HG03280 (cell line): ENCODE data around the gene MACO1.
A peak's percentile ranks its signal among the peaks of the same experiment; 100 is the strongest.
"Not testable (repeated sequence)": the region's sequence is repeated elsewhere in the genome, so short reads cannot be mapped to it uniquely, and the experiment has no call there.

Experiments
- ATAC-seq: cut with Tn5 transposase; IDR thresholded peaks from one replicate; pipeline ENCODE4 v1.9.1; 2021; ENCODE audit warnings: mild to moderate bottlenecking, moderate library complexity; ENCODE audit not compliant: unreplicated experiment

MACO1 gene

DNA sequence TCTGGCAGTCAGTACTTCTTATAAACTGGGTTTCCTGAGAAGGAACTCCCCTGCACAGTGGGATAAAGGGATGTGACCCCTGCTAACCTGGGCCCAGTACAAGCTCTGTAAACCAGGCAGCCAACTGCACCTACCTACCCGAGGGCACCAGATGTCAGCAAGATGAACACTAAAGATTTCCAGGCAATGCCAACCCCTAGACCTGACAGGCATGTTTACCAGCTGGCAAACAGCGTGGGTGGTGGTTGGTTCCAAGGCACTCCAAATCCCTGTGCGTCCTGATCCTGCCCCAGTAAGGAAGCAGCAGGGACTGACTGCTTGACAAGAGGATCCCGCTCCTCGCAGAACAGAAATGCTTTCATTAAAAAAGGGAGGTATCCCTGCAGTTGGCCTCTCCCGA is 7.5 kb upstream of the MACO1 start:
- not testable (repeated sequence) for ATAC-seq

DNA sequence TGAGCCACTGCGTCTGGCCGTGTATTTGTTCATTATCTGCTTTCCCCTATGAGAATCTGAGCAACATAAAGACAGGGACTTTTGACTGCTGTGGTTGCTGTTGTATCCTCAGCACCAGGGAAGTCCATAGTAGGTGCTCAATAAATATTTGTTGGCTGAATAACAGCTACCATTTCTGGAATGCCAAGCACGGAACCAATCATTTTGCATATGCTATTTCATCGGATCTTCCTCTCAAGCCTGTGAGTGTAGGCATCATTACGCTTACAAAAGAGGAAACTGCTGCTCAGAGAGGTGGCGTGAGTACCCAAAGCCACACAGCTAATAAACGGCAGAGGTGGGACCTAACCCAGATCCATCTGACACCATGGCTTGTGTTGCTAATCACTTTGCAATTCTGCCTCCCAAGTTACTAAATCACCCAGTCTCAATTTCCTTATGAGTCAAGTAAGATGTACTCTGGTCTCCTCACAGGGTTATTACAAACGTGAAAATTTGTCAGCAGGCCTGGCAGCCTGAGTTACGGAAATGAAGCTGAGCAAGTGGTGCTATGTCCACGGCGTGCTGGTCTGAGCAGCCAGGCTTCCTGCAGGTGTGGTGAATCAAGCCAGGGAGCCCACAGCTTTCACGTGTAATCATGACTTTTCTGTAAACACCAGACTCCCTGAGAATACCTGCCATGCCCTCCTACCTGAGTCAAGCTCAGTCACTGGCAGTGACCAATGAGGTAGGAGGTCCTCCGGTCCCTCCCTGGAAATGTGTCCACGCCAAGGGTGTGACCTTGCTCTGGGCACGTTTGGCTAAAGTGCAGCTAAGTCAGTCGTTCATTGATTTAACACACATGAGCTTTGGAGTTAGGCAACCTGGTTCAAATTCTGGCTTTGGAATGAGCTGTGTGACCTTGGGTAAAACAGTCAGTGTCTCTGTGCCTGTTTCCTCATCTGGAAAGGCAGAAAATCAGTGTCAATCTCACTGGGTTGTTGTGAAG is 5.3 kb upstream of the MACO1 start:
- ATAC-seq = no peak

DNA sequence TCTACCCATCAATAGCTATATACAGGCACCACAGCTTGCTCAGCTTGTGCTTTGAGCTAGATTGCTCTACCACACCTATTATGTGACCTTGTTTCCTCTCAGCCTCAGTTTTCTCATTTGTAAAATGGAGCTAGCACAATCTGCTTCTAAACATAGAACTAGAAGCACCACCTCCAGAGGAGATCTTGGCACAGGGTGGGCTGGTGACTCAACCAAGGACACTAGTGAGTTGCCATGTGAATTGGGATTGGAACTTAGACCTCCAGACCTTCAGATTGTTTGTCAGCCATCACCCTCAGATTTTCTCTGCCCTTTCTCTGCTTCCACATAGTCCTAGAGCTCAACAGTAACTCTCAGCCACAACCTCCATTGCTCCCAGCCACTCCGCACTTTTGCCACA is 3.0 kb upstream of the MACO1 start:
- ATAC-seq = no peak

DNA sequence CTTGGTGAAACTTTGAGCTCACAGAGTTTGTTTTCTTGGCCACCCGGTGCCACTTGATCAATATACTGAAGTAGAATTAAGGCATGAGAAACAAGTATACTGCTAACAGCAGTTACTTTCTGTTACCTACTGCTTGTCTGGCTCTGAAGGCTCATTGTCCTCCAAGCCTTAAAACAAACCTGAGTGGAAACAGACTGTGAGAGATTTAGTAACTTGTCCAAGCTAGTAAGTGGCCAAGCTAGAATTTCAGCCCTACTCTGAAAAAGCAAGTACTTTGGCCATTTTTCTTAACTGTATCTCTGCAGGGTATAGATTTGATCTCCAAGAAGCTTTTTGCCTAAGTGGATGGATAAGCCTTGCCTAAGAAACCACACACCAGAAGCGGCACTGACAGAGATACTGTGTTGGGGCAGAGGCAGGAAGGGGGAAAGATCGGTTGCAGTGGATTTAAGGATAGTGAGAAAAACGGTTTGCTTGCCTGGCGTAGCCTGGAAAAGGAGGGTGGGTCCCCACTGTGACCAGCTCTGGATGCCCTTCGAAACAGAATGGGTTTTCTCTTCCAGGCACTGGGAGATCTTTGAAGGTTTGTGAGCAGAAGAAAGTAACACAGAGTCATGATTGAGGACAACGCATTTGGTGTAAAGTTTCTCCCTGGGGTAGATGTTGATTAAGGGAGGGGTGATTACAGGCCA is 2.1 kb upstream of the MACO1 start:
- no peak for ATAC-seq

DNA sequence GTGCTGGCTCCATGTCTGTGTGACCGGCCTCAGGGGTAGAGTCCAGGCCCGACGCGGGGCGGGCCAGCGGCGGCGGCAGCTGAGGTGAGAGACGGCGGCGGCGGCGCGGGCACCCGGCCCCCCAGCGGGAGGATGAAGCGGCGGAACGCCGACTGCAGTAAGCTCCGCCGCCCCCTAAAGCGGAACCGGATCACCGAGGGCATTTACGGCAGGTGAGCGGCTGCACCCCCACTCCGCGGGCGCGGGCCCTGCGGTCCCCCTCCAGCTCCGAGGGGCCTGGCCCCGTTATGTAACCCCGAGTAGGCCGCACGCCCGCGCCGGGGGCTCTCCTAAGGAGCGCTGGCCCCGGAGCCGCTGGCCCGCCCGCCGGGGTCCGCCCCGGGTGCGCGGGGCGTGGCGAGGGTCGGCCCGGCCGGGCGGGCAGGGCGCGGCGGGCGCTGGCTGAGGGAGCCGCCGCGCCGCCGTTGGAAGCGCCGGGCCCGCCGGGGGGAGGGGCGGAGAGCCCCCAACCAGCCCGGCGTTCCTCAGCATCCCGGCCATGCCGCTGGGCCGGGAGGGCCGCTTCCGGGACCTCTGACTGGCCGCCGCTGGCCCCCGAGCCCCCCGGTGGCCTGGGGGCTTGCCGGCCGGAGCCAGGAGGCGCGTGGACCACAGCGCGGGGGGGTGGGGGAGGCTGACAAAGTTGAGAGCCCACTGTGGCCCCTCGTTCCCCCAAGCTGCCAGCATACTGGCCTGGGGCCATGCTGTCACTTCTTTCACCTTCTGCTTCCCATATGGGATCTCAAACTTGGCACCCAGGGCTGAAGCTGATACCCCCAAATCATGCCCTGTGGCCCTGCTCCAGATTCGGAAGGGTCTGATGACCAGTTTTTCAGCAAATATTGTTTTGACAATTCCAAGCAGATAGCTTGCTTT is 527 bp downstream of the MACO1 start:
- ATAC-seq = peak; percentile 25

DNA sequence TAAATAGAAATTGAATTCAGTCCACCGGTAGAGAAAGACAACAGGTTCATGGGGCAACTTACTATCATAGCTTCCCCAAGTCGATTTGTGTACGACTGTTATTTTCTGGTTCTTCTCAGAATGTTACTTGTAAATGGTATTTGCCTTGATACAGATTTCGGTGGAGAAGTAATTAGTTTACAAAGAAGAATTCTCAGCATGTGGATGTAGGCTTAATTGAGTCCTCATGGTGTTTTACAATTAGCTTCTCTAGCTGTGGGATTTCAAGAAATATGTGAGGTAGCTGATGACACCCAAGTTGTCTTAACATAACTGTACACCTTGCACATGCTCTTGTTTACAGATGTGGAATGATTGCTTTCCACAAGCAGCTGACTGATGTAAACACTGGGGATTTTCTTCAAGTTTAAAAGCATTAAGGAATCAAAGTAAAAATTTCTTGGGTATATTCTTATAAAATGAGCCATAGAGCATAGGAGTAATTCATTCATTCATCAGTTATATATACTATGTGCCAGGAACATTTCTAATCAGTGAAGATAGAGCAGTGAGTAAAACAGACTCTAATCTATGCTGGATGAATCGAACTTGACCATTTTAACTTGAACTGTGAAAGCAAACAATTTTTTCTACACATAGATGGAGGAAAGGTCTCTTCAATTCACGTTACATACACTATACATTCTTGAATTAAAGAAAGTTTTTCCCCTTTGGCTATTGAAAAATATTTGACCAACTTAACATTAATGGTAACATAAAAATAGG is 1.4 kb downstream of the MACO1 start:
- ATAC-seq = no peak

DNA sequence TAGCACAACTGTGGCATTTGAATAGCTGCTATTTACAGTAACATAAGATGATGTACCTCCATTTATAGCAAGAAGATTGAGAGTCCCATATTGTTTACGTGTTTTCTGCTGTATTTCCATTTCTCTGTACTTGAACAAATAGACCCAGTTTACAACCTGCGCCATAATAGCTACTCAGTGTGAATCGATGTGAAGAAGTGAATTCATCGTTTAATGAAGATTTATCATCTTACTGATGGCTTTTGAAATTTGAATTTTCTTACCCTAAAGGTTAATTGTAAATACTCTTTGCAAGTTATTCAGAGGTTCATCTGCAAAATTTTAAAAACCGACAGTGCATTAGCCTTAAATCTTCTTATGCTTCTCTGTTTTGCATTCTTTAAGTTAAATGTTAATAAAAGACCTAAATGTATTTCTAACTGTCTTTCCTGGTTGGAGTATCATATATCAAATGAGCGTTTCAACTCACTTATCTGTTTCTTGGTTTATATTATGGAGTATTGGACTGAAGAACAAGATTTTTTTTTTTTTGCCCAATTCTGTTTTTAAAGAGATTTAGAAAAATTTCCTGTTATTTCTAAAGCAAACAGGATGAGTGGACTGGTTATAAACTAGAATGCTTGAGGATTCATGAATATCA is 2.2 kb downstream of the MACO1 start:
- no peak for ATAC-seq

DNA sequence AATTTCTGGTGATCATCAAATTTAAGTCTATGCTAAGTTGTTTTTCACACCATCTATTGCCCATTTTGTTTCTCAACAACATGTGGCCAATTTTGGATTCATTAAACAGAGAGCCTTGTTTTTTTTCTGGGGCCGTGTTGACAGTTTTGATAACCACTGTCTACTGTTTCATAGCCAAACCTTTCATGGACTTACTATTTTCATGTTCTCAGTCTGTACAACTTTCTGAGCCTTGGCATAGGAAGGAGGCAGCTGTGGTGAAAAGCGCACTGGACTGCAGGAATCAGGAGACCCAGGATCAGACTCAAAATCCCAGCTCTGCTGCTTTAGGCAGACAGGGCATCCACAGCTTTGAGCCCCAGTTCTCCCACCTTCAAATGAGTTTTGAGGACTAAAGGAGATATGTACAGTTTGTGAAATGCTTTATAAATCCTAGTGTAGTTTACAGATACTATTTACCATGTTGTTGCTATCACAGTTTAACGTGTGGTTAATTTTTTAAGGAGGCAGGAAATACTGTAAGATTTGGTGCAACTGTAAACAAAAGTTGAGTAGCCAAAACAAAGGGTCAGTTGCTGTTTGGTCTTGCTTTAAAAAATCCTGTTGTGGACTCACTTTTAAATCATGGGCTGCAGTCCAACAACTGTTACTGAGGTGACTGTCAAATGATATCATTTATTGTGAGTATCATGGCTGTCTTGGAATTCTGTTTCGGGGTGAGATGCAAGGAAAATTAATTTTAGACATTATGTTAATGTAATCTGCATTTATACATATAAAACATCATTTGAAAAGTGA is 2.9 kb downstream of the MACO1 start:
- no peak for ATAC-seq

DNA sequence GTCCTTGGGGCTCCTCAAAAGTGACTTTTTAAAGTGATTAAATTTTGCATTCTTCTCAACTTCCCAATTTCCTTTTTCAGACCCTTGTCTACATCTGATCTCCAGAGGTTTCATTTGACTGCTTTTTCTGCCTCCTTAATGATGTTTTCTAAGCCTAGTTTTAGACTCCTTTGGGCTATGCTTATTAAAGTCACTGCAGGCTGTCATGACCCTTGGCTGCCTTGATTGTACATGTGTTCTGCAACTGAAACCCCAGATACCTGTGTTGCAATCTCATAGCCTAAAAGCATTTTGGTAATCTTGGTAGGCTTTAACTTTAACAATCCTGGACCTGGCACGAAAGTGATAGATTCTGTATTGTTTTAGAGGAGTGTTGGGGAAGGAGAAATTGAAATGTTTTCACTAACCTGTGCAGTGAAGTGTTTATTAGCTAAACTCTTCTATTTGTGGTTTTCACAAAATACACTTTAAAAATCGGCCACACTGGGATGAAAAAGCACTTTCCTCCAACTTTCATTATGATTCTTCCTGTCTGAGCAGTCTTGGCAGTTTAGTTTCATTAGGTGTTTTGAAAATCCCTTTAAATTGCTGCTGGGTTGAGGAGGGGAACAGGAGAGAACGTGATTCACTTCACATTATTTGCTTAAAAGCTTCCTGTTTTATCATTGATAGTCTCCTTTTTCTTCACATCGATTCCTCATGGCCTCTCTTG is 4.9 kb downstream of the MACO1 start:
- no peak for ATAC-seq

DNA sequence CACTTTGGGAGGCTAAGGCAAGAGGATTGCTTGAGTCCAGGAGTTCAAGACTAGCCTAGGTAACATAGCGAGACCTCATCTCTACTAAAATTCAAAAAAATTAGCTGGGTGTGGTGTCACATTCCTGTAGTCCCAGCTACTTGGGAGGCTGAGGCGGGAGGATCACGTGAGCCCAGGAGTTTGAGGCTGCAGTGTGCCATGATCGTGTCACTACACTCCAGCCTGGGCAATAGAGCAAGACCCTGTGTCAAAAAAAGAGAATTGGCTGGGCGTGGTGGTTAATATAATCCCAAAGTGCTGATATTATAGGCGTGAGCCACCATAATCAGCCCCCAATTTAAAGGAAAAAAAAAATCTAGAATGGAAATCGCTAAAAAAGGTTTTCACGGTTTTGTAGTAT is 7.0 kb downstream of the MACO1 start:
- ATAC-seq = no peak

DNA sequence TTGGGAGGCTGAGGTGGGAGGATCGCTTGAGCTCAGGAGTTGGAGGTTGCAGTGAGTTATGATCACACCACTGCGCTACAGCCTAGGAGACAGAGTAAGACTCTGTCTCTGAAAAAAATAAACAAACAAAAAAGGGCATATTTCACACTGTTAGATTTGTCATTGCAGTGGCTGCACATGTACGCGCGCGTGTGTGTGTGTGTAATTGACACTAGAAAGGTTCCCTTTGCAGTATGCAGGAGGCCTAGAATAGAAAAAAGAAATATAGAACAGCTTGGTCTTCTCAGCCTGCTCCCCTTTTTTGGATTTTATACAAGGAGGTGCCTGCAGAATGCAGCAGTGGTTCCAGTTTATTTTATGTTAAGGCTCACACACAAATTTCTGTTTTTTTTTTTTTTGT is 8.6 kb downstream of the MACO1 start:
- ATAC-seq = no peak

DNA sequence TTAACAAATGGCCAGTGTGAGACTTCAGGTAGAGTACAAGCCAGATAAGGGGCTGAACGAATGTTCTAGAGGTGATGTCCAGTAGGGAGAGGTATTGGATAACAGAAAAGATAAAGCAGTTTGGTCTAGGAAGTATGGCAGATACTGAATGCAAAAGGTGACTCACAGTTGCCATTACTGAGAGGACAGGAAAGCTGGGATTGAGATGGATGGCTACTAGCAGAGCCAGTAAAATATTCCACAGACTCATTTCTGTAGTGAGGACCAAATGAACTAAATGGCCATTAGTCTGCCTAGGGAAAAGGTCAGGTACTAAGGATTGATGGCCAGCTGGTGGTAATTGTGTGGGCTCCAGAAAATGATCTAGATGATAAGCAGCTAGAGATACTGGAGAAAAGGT is 11.5 kb downstream of the MACO1 start:
- no peak for ATAC-seq

DNA sequence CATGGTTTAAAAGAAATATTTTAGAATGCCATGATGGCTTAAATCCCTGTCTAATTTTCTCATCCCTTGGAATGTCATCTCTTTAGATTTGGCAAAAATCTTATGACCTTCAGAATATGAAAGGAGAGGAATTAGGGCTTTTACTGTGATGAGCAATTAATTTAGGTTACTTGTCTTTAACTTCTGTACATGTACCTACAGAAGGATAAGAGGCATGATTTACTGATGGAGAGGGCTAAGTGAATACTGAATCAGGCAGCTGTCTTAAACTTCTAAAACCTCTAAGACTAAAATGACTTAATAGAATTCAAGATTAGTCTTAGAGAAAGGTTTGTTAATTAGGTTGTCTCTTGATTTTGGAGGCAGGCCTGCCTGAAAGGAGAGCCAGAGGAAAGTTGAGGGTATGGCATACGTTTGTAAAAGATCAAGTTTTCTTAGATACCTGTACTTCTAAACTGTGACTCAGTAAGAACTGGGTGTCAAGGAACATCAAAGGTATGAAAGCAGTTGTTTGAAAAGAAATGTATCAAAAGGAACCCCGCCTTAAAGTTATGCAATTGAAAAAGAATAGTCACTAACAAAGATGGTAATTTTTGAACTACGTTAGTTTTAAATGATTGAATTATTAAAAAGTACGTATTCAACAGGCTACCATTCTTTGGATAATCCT is 12.5 kb downstream of the MACO1 start:
- no peak for ATAC-seq

DNA sequence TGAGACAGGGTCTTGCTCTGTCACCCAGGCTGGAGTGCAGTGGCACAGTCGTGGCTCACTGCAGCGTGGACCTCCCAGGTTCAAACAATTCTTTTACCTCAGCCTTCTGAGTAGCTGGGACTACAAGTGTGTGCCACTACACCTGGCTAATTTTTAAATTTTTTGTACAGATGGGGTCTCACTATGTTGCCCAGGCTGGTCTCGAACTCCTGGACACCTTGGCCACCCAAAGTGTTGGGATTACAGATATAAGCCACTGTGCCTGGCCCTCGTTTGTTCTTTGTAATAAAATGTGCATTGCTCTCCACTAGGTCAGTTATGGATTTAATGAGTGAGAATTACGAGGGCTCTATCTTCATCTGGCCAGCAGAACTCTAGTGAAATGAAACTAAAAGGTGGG is 13.9 kb downstream of the MACO1 start:
- not testable (repeated sequence) for ATAC-seq

DNA sequence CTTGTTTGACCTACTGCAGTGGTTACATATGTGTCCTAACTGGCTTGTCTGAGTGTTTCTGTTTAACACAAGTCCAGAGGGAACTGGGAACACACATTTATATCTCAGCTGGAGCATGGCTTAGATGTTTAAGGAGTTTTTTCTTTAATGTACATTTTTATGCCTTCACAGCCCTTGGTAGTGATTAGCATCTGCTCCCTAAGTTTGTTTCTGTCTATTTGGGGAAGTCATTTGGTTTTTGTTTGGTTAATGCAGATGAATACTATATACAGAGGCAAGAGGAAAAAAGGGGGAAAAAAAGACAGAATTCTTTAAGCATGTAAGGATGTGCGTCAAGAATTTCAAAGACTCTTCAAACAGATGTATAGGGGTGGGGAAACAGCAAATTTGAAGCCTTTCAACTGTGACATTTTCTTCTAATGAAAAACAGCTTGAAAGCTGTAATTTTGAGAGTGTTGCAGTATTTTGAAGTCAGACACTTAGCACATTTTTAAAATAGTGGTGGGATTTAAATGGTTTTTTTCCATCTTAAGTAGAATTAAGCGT is 15.4 kb downstream of the MACO1 start:
- ATAC-seq = no peak

DNA sequence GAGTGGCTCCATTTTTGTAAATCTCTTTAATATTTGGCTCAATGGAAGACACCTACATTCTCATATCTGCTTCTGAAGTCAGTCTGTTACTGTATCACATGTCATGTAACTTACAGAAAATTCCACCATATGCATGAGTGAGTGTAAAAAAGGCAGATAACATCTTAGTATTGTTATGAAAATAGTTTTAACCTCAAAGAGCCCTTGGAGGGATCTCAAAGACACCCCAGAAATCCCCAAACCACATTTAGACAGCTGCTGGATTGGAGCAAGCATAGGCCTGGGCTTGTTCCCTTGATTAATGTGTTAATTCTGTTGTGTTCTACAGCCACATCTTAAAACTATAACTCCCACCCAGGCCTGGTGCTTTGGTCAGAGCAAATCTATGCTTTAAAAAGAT is 16.9 kb downstream of the MACO1 start:
- ATAC-seq = no peak

DNA sequence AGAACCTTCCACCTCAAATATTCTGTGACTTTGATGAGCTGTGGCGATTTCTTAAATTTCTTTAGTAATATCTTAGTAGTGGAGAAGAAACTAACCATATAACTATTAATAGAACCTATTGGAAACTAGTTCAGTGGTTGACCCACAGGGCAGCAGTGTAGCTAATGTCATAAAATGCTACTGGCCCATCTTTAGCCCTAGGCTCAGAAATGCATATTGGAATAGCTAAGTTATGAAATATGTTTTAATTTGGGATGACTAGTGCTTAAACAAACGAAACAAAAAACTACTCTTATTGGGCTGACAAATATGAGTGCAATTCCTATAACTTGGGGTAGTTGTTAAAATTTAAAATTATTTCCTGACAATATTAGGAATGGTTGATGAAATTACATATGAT is 20.2 kb downstream of the MACO1 start:
- ATAC-seq = no peak

DNA sequence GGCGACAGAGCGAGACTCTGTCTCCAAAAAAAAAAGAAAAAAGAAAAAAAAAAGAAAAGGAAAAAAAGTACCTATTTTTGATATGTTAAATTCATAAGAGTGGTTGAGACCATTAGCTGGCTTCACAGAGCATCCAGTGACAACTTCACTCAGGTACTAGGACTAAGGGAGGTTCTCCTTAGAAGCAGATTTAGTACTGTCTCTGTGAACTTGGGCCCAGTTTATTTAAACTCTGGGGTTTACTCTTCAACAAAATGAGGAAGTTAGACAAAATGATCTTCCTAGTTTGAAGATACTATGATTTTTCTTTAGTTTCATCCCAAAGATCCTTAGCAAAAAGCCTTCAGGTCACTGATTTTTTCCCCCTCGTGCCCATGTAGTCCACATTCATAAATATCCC is 21.2 kb downstream of the MACO1 start:
- no peak for ATAC-seq
